Gastroesophageal sphincter (tissue), 4 donors: Measurements from ENCODE around the gene PREX1. TPM values are rescaled to one million over a fixed set of nuclear protein-coding genes. Genes with fewer than 3 reads are reported as not detected.

ENCODE experiments used
- ATAC-seq: fragments of 150-250 bp; one replicate; pipeline ENCODE4 v1.9.1; 2016; ENCODE audit warnings: mild to moderate bottlenecking, moderate library complexity
- H3K27ac ChIP-seq, 4 donors: fragments of 200-600 bp; sonication (generic) in 3 of 4; 1 replicate in 3 of 4; 2 replicates in 1 of 4; pipeline ENCODE4 v1.5.1; 2016 to 2019
- H3K27me3 ChIP-seq: fragments of 200-600 bp; sonication (generic); one replicate; pipeline ENCODE4 v1.5.1; 2019
- H3K36me3 ChIP-seq, 2 donors: fragments of 200-600 bp; sonication (generic); one replicate each; pipeline ENCODE4 v1.5.1; 2019; ENCODE audit warnings: control low read depth in 1 of 2
- H3K4me1 ChIP-seq, 3 donors: fragments of 200-600 bp; sonication (generic); 1 replicate in 2 of 3; 2 replicates in 1 of 3; pipeline ENCODE4 v1.5.1; 2016 to 2019; ENCODE audit warnings: control low read depth in 2 of 3
- H3K4me3 ChIP-seq, 2 donors: fragments of 200-600 bp; sonication (generic); one replicate each; pipeline ENCODE4 v1.5.1; 2019; ENCODE audit warnings: mild to moderate bottlenecking in 1 of 2, moderate library complexity in 1 of 2
- H3K9me3 ChIP-seq, 3 donors: fragments of 200-600 bp; sonication (generic); one replicate each; pipeline ENCODE4 v1.5.1; 2017 to 2019; ENCODE audit warnings: control low read depth in 2 of 3
- CTCF ChIP-seq, 4 experiments: fragments of 200-600 bp in 2 of 4; fragments of 450-650 bp in 2 of 4; sonication (generic) in 1 of 4; IDR thresholded peaks; one replicate each; pipeline ENCODE4 v1.5.1; 2017 to 2019; ENCODE audit warnings: antibody characterized with exemption in 4 of 4, mild to moderate bottlenecking in 2 of 4, moderate library complexity in 2 of 4
- EP300 ChIP-seq: sonication (generic); formaldehyde crosslinking; IDR thresholded peaks from one replicate; pipeline ENCODE4 v1.6.1; 2017; ENCODE audit warnings: antibody characterized with exemption, mild to moderate bottlenecking
- POLR2A ChIP-seq, 2 donors: fragments of 450-650 bp; IDR thresholded peaks; one replicate each; pipeline ENCODE4 v1.6.1; 2017; ENCODE audit warnings: antibody characterized with exemption in 2 of 2, mild to moderate bottlenecking in 2 of 2, moderate library complexity in 1 of 2
- POLR2AphosphoS5 ChIP-seq: sonication (generic); formaldehyde crosslinking; IDR thresholded peaks from one replicate; pipeline ENCODE4 v1.6.1; 2017; ENCODE audit warnings: antibody characterized with exemption
- WGBS, 2 donors: methylation state at CpG; one replicate each; pipeline ENCODE4 v1.1.5; 2018; ENCODE audit warnings: low coverage in 1 of 2; 5-methylcytosine and 5-hydroxymethylcytosine counted together
- total RNA-seq, 4 donors: library from RNA; depleted of rRNA; stranded (reverse); fragments of >200 nt; gene quantifications; one replicate each; pipeline ENCODE4 v1.1.0, GENCODE V29; 2016

The PREX1 gene
- total RNA-seq, 4 donors from 2014 or later: 16.3 to 35.7 (median 20.0) TPM

GRCh38 chr20:48623176-48623905 is 204.5 kb downstream of the PREX1 start:
- 89% methylated on average over 10 of the region's 16 CpGs; no CpG with 5 or more reads in 1 of the 2 donors for WGBS, 2 donors
- Histone ChIP-seq H3K4me3 (no peak overlapping the region), H3K27me3 (no peaks in the 10 kb centered on the region), H3K4me1 (peaks cover 0 to 24% (median 9%) of the 10 kb centered on the region in 3 donors), H3K9me3 (no peaks in the 10 kb centered on the region), H3K27ac (no peak overlapping the region), H3K36me3 (peaks cover 0 to 44% of the 10 kb centered on the region in 2 donors)
- no peak for ATAC-seq
- no peak for TF ChIP-seq EP300

DNA sequence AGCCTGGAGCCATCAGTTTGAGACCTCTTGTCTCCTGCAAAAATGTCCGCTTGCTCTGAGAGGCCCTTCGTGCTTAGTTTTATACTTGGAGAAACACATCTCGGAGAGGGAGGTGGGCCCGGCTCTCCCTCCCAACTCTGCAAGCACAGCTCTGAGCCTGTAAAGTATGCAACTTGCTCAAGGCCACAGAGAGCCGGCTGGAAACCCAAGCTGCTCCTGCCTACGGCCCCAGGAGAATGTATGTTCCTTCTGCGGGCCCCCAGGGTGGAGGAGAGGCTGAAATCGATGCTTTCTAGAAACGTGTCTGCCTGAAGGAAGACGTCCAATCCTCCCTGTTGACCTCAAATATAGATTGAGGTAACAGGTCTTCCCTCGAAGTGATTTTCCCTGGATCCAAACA is 205.4 kb downstream of the PREX1 start:
- Histone ChIP-seq H3K9me3 (no peaks in the 10 kb centered on the region), H3K4me1 (peaks cover 0 to 24% (median 9%) of the 10 kb centered on the region in 3 donors), H3K4me3 (no peak overlapping the region), H3K27ac (no peak overlapping the region), H3K27me3 (no peaks in the 10 kb centered on the region), H3K36me3 (peaks cover 0 to 37% of the 10 kb centered on the region in 2 donors)
- 62 to 63% methylated on average over 7 to 9 of the region's 11 CpGs for WGBS, 2 donors
- TF ChIP-seq POLR2A (IDR thresholded peaks at IDR 0.05): no peak
- TF ChIP-seq EP300: no peak
- no peak for TF ChIP-seq POLR2AphosphoS5
- TF ChIP-seq CTCF (IDR thresholded peaks at IDR 0.05): no peak
- no peak for ATAC-seq

DNA sequence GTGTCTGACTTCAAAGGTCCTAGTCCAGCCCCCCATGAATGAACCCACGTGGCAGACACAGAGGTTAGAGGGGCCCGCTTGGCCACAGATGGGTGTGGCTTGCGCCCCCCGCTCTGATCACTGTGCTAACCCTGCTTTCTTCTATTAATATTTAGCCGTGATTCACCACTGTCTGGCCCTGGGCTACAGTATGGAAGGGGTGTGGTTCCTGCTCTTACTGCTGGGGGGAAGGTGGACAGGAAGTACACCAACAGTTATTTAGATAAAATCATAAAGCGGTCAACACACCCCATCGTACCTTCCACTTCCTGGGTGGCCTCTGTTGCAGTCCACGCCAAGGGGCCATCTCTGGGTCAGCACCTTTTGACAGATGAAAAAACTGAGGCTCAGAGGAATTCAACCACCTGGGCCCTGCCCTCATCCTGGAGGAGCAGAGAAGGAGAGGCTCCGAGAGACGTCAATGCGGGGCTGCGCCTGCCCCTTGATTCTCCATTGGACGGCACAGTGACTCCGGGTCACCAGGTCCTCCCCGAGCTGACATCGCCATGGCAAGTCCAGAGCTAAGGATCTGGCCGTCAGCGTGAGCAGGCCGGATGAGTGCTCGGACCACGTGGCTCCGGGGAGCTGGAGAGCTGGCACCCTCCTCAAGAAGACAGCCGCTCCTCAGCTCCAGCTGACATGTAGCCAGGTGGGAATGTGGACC is 206.3 kb downstream of the PREX1 start:
- no peak for ATAC-seq
- Histone ChIP-seq H3K27me3 (no peaks in the 10 kb centered on the region), H3K4me3 (no peak overlapping the region), H3K4me1 (peaks cover 0 to 24% (median 9%) of the 10 kb centered on the region in 3 donors), H3K9me3 (no peaks in the 10 kb centered on the region), H3K36me3 (peaks cover 0 to 28% of the 10 kb centered on the region in 2 donors), H3K27ac (peak overlapping the region in 1 of 4 donors; percentile 65)
- 30 to 65% methylated on average over 7 to 11 of the region's 23 CpGs for WGBS, 2 donors
- no peak for TF ChIP-seq CTCF (IDR thresholded peaks at IDR 0.05)
- TF ChIP-seq EP300: no peak
- no peak for TF ChIP-seq POLR2AphosphoS5
- no peak for TF ChIP-seq POLR2A (IDR thresholded peaks at IDR 0.05)

GRCh38 chr20:48620507-48621375 is 207.1 kb downstream of the PREX1 start:
- TF ChIP-seq POLR2AphosphoS5: peak; percentile 61
- TF ChIP-seq CTCF (IDR thresholded peaks at IDR 0.05): peak in 3 of 4 experiments; percentile 81 to 98 (median 98)
- no peak for TF ChIP-seq POLR2A (IDR thresholded peaks at IDR 0.05)
- TF ChIP-seq EP300: no peak
- H3K27ac ChIP-seq: peak overlapping the region in 2 of 4 donors; percentile 32 to 65
- peak; percentile 90 for ATAC-seq

GRCh38 chr20:48620154-48620506 is 207.7 kb downstream of the PREX1 start:
- Histone ChIP-seq H3K27me3 (no peaks in the 10 kb centered on the region), H3K4me3 (no peak overlapping the region), H3K27ac (peak overlapping the region in 1 of 4 donors; percentile 65), H3K9me3 (no peaks in the 10 kb centered on the region), H3K36me3 (peaks cover 0 to 14% of the 10 kb centered on the region in 2 donors), H3K4me1 (peaks cover 0 to 24% (median 9%) of the 10 kb centered on the region in 3 donors)
- WGBS, 2 donors: no CpG with 5 or more reads among the region's 8 CpGs
- TF ChIP-seq EP300: no peak
- no peak for TF ChIP-seq CTCF (IDR thresholded peaks at IDR 0.05)
- no peak for TF ChIP-seq POLR2AphosphoS5
- TF ChIP-seq POLR2A (IDR thresholded peaks at IDR 0.05): no peak
- ATAC-seq: peak; percentile 4

More at GRCh38 chr20:48620507-48621375, 207.1 kb downstream of the PREX1 start:
- peak overlapping the region; percentile 22 to 44 for H3K4me3 ChIP-seq
- H3K9me3 ChIP-seq: no peaks in the 10 kb centered on the region
- peaks cover 0 to 24% (median 9%) of the 10 kb centered on the region in 3 donors for H3K4me1 ChIP-seq
- no peaks in the 10 kb centered on the region for H3K27me3 ChIP-seq
- peaks cover 0 to 20% of the 10 kb centered on the region in 2 donors for H3K36me3 ChIP-seq
- 0 to 7% methylated on average over 5 to 17 of the region's 26 CpGs for WGBS, 2 donors
